K562 (cell line): Measurements from ENCODE around the gene SYDE1. TPM values are rescaled to one million over a fixed set of nuclear protein-coding genes. Genes with fewer than 3 reads are reported as not detected.

ENCODE experiments used
- ATAC-seq: fragments of 200-7000 bp; cut with Tn5 transposase; 3 replicates; pipeline ENCODE4 v1.9.1; 2020; ENCODE audit warnings: moderate library complexity
- BruUV-seq: library from RNA; stranded (reverse); fragments of 400-500 nt; replicated peaks from 2 replicates; lab custom pipeline; 2021; lab: Mats Ljungman, UMichigan
- CTCF ChIA-PET: fragments of 300-600 bp; formaldehyde crosslinking; extraction: SDS; loops from one replicate; lab custom pipeline; 2021; ENCODE audit warnings: low intra/inter-chr PET ratio; lab: Yijun Ruan, JAX
- POLR2A ChIA-PET: fragments of 300-600, 350-650 bp; sonication (Branson Sonifier 250); formaldehyde crosslinking; extraction: SDS; loops from one replicate; lab custom pipeline; 2021; ENCODE audit warnings: antibody characterized with exemption, inconsistent platforms; lab: Yijun Ruan, JAX
- DNase-seq, 4 experiments: peaks; one replicate each; pipeline versions ENCODE4 v3.0.0 to v3.0.0-alpha.2; 2011 to 2018; ENCODE audit warnings: low spot score in 3 of 4, mixed read lengths in 3 of 4; ENCODE audit errors: extremely low read depth in 1 of 4
- FAIRE-seq: peaks from 2 replicates; lab custom pipeline; 2011; peaks lifted over from hg19 to GRCh38; lab: Jason Lieb, UNC
- H2AFZ ChIP-seq: 2 replicates; pipeline ENCODE4 v1.6.0; 2011; ENCODE audit warnings: low read depth, low read length, control low read depth, inconsistent platforms
- H3K27ac ChIP-seq: fragments of 200-600 bp; 3 replicates; pipeline ENCODE4 v1.8.0; 2011; ENCODE audit warnings: low read depth, mild to moderate bottlenecking, control low read depth, inconsistent platforms, low read length, moderate library complexity, mixed read lengths; ENCODE audit errors: extremely low read depth
- H3K27me3 ChIP-seq, 2 experiments: fragments of 300-600 bp in 1 of 2; 2 replicates in 1 of 2; 3 replicates in 1 of 2; pipeline versions ENCODE4 v1.6.0 to v1.8.0; 2011; ENCODE audit warnings: inconsistent platforms in 2 of 2, low read length in 2 of 2, mild to moderate bottlenecking in 1 of 2, mixed read lengths in 1 of 2, moderate library complexity in 1 of 2; ENCODE audit not compliant: control insufficient read depth in 2 of 2, insufficient read depth in 2 of 2
- H3K36me3 ChIP-seq: fragments of 300-600 bp; 3 replicates; pipeline ENCODE4 v1.8.0; 2011; ENCODE audit warnings: mild to moderate bottlenecking, low read length, inconsistent platforms; ENCODE audit not compliant: control insufficient read depth, insufficient read depth
- H3K4me1 ChIP-seq, 2 experiments: fragments of 200-600 bp in 1 of 2; replicated peaks in 1 of 2; 2 replicates in 1 of 2; 3 replicates in 1 of 2; pipeline versions ENCODE4 v1.5.1 to v1.8.0; 2011; ENCODE audit warnings: inconsistent platforms in 2 of 2, low read length in 2 of 2, mild to moderate bottlenecking in 1 of 2, mixed read lengths in 1 of 2, moderate library complexity in 1 of 2; ENCODE audit not compliant: control insufficient read depth in 2 of 2, insufficient read depth in 2 of 2
- H3K4me2 ChIP-seq: 2 replicates; pipeline ENCODE4 v1.6.1; 2011; ENCODE audit warnings: low read length, control low read depth, inconsistent platforms, mixed read lengths; ENCODE audit not compliant: insufficient read depth
- H3K4me3 ChIP-seq: fragments of 200-600 bp; sonication (generic), shearing (Covaris generic); 2 replicates; pipeline ENCODE4 v1.5.1; 2016; ENCODE audit warnings: control low read depth, inconsistent platforms
- H3K79me2 ChIP-seq: fragments of 200-600 bp; 3 replicates; pipeline ENCODE4 v1.8.0; 2011; ENCODE audit warnings: low read length, inconsistent platforms; ENCODE audit not compliant: control insufficient read depth, insufficient read depth
- H3K9ac ChIP-seq, 2 experiments: 2 replicates each; pipeline versions ENCODE4 v1.6.0 to v1.6.1; 2011; ENCODE audit warnings: low read depth in 2 of 2, low read length in 2 of 2, control low read depth in 1 of 2, inconsistent platforms in 1 of 2, mild to moderate bottlenecking in 1 of 2, mixed read lengths in 1 of 2; ENCODE audit not compliant: insufficient read depth in 1 of 2
- H3K9me1 ChIP-seq: one replicate; pipeline ENCODE4 v1.6.0; 2011; ENCODE audit warnings: inconsistent platforms, mild to moderate bottlenecking, low read length, moderate library complexity; ENCODE audit not compliant: control insufficient read depth, insufficient read depth
- H3K9me3 ChIP-seq: replicated peaks from 2 replicates; pipeline ENCODE4 v1.5.1; 2011; ENCODE audit warnings: low read depth, low read length, inconsistent platforms; ENCODE audit not compliant: control insufficient read depth, insufficient read depth
- H4K20me1 ChIP-seq: replicated peaks from 2 replicates; pipeline ENCODE4 v1.6.1; 2011; ENCODE audit warnings: low read length, inconsistent platforms, mixed read lengths; ENCODE audit not compliant: control insufficient read depth, insufficient read depth
- HDAC2 ChIP-seq: fragments of 450-650 bp; IDR thresholded peaks from 2 replicates; pipeline ENCODE4 v1.6.1; 2016; ENCODE audit warnings: mild to moderate bottlenecking
- HDAC8 ChIP-seq: fragments of 450-650 bp; IDR thresholded peaks from 2 replicates; pipeline ENCODE4 v1.6.1; 2016; ENCODE audit warnings: mild to moderate bottlenecking, missing genetic modification characterization, moderate library complexity, missing compliant biosample characterization
- HNRNPK ChIP-seq: fragments of 200-400 bp; formaldehyde crosslinking; IDR thresholded peaks from one replicate; pipeline ENCODE4 v1.6.1; 2018; ENCODE audit warnings: mild to moderate bottlenecking, low read depth, low read length; ENCODE audit not compliant: poor library complexity, severe bottlenecking
- PHB2 ChIP-seq: fragments of 450-650 bp; IDR thresholded peaks from 2 replicates; pipeline ENCODE4 v1.6.1; 2017; ENCODE audit warnings: low read depth
- POLR2A ChIP-seq: fragments of 450-650 bp; conservative IDR thresholded peaks from 2 replicates; pipeline ENCODE4 v1.6.1; 2016
- PURB ChIP-seq: sonication (generic); formaldehyde crosslinking; IDR thresholded peaks from 2 replicates; pipeline ENCODE4 v1.9.0; 2021; ENCODE audit warnings: low read depth, mild to moderate bottlenecking, missing genetic modification reagents
- RFX7 ChIP-seq: fragments of 250-450 bp; sonication (Bioruptor Pico); IDR thresholded peaks from 2 replicates; pipeline ENCODE4 v1.5.1; 2021; ENCODE audit warnings: mild to moderate bottlenecking
- TGIF2 ChIP-seq: sonication (generic); formaldehyde crosslinking; IDR thresholded peaks from 2 replicates; pipeline ENCODE4 v1.8.1; 2022; ENCODE audit warnings: mild to moderate bottlenecking, missing genetic modification reagents, moderate library complexity
- TOE1 ChIP-seq, 2 experiments: fragments of 450-650 bp in 1 of 2; sonication (generic) in 1 of 2; formaldehyde crosslinking in 1 of 2; IDR thresholded peaks; 2 replicates each; pipeline versions ENCODE4 v1.7.1 to v1.8.0; 2016 to 2022; ENCODE audit warnings: borderline replicate concordance in 2 of 2, mild to moderate bottlenecking in 2 of 2, antibody characterized with exemption in 1 of 2, inconsistent platforms in 1 of 2, low read depth in 1 of 2, missing genetic modification reagents in 1 of 2, moderate library complexity in 1 of 2
- ZNF134 ChIP-seq: fragments of 250-450 bp; sonication (Bioruptor Pico); conservative IDR thresholded peaks from 2 replicates; pipeline ENCODE4 v1.4.0; 2020
- ZNF146 ChIP-seq: IDR thresholded peaks from one replicate; pipeline ENCODE4 v1.6.1; 2018; ENCODE audit warnings: missing compliant biosample characterization; ENCODE audit not compliant: unreplicated experiment
- ZNF507 ChIP-seq: conservative IDR thresholded peaks from 2 replicates; pipeline ENCODE4 v1.6.1; 2017; ENCODE audit warnings: missing genetic modification characterization, missing compliant biosample characterization
- ZNF780A ChIP-seq: fragments of 250-450 bp; sonication (Bioruptor Pico); IDR thresholded peaks from 2 replicates; pipeline ENCODE4 v1.5.0; 2021; ENCODE audit warnings: mild to moderate bottlenecking
- WGBS: fragments of 100-300 bp; shearing (Covaris generic); methylation state at CpG from one replicate; pipeline ENCODE4 v1.1.6; 2016; ENCODE audit warnings: low coverage, mixed read lengths; ENCODE audit not compliant: insufficient coverage; ENCODE audit errors: missing lambda C conversion rate; 5-methylcytosine and 5-hydroxymethylcytosine counted together
- in situ Hi-C: fragments of 300-500 bp; cut with MboI; formaldehyde crosslinking; loops from 4 replicates; pipeline ENCODE4 v1.15.0; 2018; ENCODE audit warnings: inconsistent platforms, mixed read lengths
- intact Hi-C: fragments of 100-400 bp; cut with micrococcal nuclease; formaldehyde crosslinking; loops from 2 replicates; pipeline ENCODE4 v1.14.2; 2022
- polyA plus RNA-seq, 8 experiments: library from polyadenylated mRNA; depleted of rRNA in 4 of 8; stranded (reverse) in 5 of 8; unstranded in 3 of 8; fragments of >200 nt; fragmentation: Nextera tagmentation in 2 of 8; fragmentation: Illumina TruSeq in 1 of 8; extraction: Ambion mirVana in 2 of 8; extraction: Trizol in 1 of 8; gene quantifications; 2 replicates each; pipeline versions ENCODE4 v1.2.1 to v1.2.3, GENCODE V29; 2011 to 2014; ENCODE audit warnings: inconsistent platforms in 1 of 8, missing spikeins in 1 of 8
- total RNA-seq, 7 experiments: library from RNA; depleted of rRNA in 6 of 7; stranded (reverse); fragments of >200 nt in 6 of 7; fragmentation: Illumina TruSeq in 2 of 7; extraction: Trizol in 2 of 7; gene quantifications; 2 replicates each; pipeline versions ENCODE4 v1.2.1 to v1.2.3, GENCODE V29; 2011 to 2021; ENCODE audit warnings: low replicate concordance in 1 of 7
- TF ChIP-seq, protein P1 (sequence below): fragments of 250-450 bp; sonication (Bioruptor Pico); IDR thresholded peaks from 2 replicates; pipeline ENCODE4 v1.8.0; 2021; ENCODE audit warnings: moderate library complexity, mild to moderate bottlenecking, inconsistent platforms
- TF ChIP-seq, protein P2 (sequence below): sonication (generic); formaldehyde crosslinking; IDR thresholded peaks from 2 replicates; pipeline ENCODE4 v1.8.0; 2022; ENCODE audit warnings: mild to moderate bottlenecking, missing genetic modification reagents
- TF ChIP-seq, protein P3 (sequence below), 2 experiments: fragments of 250-450 bp in 1 of 2; fragments of 450-650 bp in 1 of 2; sonication (Bioruptor Pico) in 1 of 2; IDR thresholded peaks; 2 replicates each; pipeline versions ENCODE4 v1.6.1 to v1.8.0; 2016 to 2021; ENCODE audit warnings: mild to moderate bottlenecking in 2 of 2, moderate library complexity in 2 of 2, missing compliant biosample characterization in 1 of 2, missing genetic modification characterization in 1 of 2

SYDE1 gene
- total and polyA plus RNA-seq, 9 of the 15 experiments (the other 6 are each of a cell fraction or from before 2014, with no cell fraction given): 0.04 TPM; not detected in 8

DNA sequence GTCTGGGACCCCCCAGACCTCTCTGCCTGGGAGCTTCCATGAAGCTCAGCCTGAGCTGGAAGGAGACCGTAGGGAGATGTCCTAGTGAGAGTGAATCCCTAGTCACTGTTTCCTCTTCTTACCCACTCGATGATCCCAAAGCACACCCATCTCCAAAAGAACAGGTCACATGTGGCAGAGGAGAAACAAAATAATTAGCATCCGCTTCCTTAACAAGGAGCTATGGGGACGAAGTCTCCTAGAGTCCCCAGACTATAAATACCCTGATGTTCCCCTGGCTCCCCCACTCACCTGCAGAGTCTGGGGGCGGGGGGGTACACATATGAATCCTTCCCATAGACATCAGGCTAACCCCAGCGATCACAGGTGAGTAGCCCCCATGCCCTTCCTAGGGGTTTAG, 25.3 kb upstream of the SYDE1 start, which contains the start of gene OR1I1:
Gene OR1I1 (plus strand): TSS at position 301 of the 400 bp plus-strand sequence. CDS start 4,855 bp downstream, outside the sequence.
- Histone ChIP-seq H3K9me3 (no peaks in the 10 kb centered on the region), H3K36me3 (no peaks in the 10 kb centered on the region), H3K4me3 (no peak within 1 kb of the TSS), H4K20me1 (no peaks in the 10 kb centered on the region), H3K4me1 (no peaks in the 10 kb centered on the region), H3K9ac (no peak within 1 kb of the TSS), H3K27me3 (peaks cover 2 to 11% of the 10 kb centered on the region in 2 experiments; a peak in 2 of 5 replicates), H2AFZ (no peak within 1 kb of the TSS), H3K4me2 (no peak within 1 kb of the TSS), H3K9me1 (no peaks in the 10 kb centered on the region)
- FAIRE-seq (no peak), ATAC-seq (no peak), DNase-seq (no peak)
- in situ Hi-C loops (no loop called here), intact Hi-C loops (no loop called here)
- BruUV-seq: no TSS peak
- ChIA-PET CTCF (no interaction called here), POLR2A (interaction anchor here (0.6 to 0.7 kb wide), 3 partner anchors 34 to 425 kb away, joined by 3 to 4 read pairs (median 3); no protein-coding TSS in a partner anchor)
- 4% methylated on average over 6 of the region's 6 CpGs for WGBS
- TF ChIP-seq PURB (CRISPR knock-in tag) (no peak), PHB2 (no peak), ZNF507 (tag) (no peak), RFX7 (CRISPR knock-in tag) (no peak), ZNF780A (no peak), HDAC8 (no peak), ZNF146 (CRISPR knock-in tag) (no peak), TOE1 (IDR thresholded peaks at IDR 0.05; ENCODE audit: borderline replicate concordance) (no peak), TOE1 (CRISPR knock-in tag; IDR thresholded peaks at IDR 0.05; ENCODE audit: borderline replicate concordance, low read depth) (no peak), HDAC2 (no peak), ZNF134 (CRISPR knock-in tag) (no peak), POLR2A (no peak), HNRNPK (no peak), TGIF2 (CRISPR knock-in tag) (no peak)
- TF ChIP-seq, protein P1, sequence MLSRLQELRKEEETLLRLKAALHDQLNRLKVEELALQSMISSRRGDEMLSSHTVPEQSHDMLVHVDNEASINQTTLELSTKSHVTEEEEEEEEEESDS (CRISPR knock-in tag): no peak
- TF ChIP-seq, protein P2, sequence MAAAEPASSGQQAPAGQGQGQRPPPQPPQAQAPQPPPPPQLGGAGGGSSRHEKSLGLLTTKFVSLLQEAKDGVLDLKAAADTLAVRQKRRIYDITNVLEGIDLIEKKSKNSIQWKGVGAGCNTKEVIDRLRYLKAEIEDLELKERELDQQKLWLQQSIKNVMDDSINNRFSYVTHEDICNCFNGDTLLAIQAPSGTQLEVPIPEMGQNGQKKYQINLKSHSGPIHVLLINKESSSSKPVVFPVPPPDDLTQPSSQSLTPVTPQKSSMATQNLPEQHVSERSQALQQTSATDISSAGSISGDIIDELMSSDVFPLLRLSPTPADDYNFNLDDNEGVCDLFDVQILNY (CRISPR knock-in tag): no peak
- TF ChIP-seq, protein P3, sequence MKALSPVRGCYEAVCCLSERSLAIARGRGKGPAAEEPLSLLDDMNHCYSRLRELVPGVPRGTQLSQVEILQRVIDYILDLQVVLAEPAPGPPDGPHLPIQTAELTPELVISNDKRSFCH (CRISPR knock-in tag; IDR thresholded peaks at IDR 0.05): no peak
- TF ChIP-seq, protein P3 (tag; IDR thresholded peaks at IDR 0.05): no peak
- TF ChIP-seq, all 486 proteins: peak for 0
- Histone ChIP-seq H3K27ac (no peak within 1 kb of the TSS), H3K79me2 (no peaks in the 10 kb centered on the region)
